Measurements from ENCODE around the gene GLI2.

The GLI2 gene
- long read RNA-seq, donor 1, result 0 reads
- long read RNA-seq, donor 2, result 0 reads
- long read RNA-seq, donor 3, result 0 reads
- long read RNA-seq, donor 4, partial matches to known transcripts, result 0 of 1 reads
- long read RNA-seq, donor 4, other reads (novel, unspliced or antisense), result 0 of 1 reads
- long read RNA-seq, donor 5, result 0 reads
- long read RNA-seq, donor 6, result 0 reads
- long read RNA-seq, donor 7, partial matches to known transcripts, result 0 of 5 reads
- long read RNA-seq, donor 7, other reads (novel, unspliced or antisense), result 5 of 5 reads
- long read RNA-seq, donor 8, result 0 reads

DNA sequence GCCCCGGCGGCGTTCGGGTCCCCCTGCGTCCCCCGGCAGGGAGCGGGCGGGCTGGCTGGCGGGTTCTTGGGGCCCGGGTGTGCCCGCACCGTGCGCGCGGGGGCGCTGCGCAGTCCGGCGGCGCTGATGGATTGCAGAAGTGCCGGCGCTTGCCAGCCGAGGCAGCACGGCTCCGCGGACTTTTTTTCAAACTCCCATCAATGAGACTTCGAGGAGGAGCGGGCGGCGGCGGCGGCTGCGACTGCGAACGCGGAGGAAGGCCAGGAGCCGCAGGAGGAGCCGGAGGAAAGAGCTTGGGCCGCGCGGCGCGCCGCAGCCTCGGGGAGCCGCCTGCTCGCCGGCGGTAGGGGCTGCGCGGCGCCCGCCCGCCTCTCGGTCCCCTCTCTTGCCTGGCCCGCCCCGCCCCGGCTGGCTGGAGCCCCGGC, at the start of gene GLI2:
Gene GLI2 (plus strand): TSS at position 123 of the 425 bp plus-strand sequence. CDS start 61,453 bp downstream, outside the sequence.
- no peak for DNase-seq

- no peak for DNase-seq
Observed at GRCh38 chr2:120685974-120686297, 49.7 kb upstream of the GLI2 start.

DNA sequence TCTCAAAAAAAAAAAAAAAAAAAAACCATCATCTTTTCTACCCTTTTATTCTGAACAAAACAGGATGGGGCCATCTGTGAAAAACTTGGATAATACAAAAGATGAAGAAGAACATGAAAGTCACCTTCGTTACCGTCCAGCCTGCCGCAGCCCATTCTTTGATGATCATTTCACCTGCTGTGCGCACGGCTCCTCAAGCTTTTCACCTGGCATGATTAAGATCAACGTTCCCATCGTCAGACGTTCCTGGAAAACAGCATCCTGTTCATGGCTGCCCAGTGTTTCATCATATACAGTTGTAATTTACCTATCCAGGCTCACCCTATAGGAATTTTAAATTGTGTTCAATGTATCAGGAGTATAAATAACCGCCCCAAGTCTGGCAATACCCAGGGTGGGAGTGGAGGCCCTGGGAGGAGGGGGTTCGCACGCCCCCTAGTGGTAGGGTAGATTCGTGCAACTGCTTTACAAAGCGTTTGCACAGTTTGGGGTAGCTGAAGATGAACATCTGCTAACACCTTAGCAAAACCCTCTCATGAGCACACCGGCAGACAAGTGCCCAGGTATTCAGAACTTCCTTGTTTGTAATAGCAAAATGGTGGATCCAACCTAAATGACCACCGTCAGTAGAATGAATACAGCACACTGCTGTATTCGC, 49.0 kb upstream of the GLI2 start:
- no peak for DNase-seq

DNA sequence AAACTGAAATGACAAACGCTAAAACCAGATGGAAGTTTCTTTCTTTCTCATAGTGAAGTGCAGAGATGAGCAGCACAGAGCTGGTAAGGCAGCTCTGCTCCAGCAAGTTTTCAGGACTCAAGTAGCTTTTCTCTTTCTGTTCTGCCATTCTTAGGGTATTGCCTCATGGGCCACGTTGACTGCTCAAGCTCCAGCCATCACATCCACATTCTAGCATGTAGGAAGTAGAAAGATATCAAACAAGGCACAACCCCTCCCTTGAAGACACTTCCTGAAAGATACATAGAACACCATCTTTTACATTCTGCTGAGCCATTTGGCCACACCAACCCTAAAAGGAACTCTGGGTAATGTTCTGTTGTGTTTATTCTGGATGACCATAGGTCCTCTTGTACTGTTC, 48.5 kb upstream of the GLI2 start:
- no peak for DNase-seq

DNA sequence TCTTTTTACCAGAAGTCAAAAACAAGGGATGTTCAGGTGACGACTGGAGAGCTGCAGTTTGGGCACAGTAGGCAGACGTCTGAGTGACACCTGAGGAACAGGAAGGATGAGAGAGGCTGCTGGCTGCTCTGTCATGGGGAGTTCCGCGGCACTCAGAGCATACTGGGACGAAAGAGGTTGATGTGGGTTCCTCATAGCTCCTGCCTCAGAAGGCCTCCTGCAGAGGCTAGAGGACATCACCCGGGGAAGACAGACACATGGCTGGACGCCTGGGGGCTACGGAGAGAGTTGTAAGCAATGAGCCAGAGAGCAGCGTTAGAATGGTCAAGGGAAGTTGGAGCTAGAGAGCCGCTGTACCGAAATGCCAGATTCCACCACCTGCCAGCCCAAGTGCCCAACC, 45.1 kb upstream of the GLI2 start:
- no peak for DNase-seq

DNA sequence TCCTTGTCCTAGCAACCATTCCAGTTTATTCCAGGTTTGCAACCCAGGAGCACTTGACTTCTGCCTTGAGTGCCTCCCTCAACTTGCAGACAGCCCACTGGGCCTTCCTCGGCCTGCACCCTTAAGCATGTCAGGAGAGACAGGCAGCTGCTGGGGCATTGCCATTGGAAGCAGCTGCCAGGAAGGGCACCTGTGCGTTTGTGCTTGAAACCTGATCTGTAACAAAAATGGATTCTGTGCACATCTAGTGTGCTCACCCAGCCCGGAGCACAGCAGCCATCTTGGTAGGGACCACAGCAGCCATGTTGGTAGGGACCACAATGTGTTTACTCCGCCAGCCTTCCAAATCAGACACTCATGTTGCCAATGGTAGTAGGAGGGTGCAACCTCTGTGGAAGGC, 44.3 kb upstream of the GLI2 start:
- DNase-seq, result no peak

GRCh38 chr2:120692691-120693090, 43.0 kb upstream of the GLI2 start:
- DNase-seq, result no peak

- no peak for DNase-seq
Observed at GRCh38 chr2:120693121-120693520, 42.5 kb upstream of the GLI2 start.

DNA sequence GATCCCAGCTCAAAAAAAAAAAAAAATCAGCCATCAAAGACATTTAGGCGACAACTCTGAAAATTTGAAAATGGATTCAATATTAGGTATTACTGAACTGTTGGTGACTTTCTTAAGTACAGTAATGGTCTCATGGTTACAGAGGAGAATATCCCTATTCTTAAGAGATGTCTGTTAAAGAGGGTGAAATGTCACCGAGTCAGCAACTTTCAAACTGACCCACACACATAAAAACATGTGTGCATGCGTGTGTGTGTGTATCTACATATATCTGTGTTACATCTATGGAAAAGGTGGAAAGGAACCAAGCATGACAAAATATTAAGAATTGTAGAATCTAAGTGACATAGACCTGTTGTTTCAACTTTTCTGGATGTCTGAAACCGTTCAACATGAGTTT, 41.6 kb upstream of the GLI2 start:
- DNase-seq, result no peak

DNA sequence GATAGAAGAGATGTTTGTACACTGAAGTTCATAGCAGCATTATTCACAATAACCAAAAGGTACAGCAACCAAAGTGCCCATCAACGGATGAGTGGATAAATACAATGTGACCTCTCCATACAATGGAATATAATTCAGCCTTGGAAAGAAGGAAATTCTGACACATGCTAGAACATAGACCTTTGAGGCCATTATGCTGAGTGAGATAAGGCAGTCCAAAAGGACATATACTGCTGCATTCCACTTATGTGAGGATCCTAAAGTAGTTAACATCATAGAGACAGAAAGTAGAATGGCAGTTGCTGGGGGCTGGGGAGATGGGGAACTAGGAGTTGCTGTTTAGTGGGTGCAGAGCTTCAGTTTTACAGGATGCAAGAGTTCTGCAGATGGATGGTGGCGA, 38.2 kb upstream of the GLI2 start:
- DNase-seq, result no peak

GRCh38 chr2:120699292-120699691, 36.4 kb upstream of the GLI2 start:
- DNase-seq, result no peak

- DNase-seq, result no peak
Observed at GRCh38 chr2:120700659-120701058, 35.0 kb upstream of the GLI2 start.

DNA sequence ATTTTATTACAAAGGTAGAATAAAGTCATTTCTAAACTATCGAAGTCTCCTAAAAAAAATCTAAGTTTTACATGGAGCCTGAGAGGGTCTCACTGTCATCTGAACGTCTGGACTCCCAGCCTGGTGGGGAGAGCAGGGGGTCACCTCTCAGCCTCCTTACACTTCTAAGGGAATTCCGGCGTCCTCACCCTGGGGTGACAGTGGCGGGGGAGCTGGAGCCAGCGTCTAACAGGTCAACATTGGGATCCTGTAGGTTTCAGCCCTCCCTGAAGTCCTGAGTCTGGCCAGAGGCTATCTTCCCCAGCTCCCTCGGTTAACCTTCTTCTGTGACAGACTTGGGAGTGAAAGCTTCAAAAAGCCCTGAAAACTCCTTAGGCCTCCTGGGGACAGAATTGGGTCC, 34.6 kb upstream of the GLI2 start:
- no peak for DNase-seq

DNA sequence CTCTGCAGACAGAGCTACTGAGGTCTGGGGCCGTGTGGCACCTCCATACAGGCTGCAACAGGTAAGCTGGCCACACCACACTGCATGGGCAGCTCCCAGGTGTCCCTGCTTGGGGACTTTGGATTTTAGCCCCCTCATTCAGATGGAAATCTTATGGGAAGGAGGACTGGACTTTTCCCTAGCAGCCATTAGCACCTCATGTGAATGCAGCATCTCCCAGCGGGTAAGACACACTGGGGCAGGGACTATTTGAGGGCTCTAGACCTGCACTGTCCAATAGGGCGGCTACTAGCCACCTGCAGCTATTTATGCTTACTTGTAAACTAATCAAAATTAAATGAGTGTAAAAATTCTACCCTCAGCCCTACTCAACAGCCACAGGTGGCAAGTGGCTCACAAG, 34.2 kb upstream of the GLI2 start:
- no peak for DNase-seq

DNA sequence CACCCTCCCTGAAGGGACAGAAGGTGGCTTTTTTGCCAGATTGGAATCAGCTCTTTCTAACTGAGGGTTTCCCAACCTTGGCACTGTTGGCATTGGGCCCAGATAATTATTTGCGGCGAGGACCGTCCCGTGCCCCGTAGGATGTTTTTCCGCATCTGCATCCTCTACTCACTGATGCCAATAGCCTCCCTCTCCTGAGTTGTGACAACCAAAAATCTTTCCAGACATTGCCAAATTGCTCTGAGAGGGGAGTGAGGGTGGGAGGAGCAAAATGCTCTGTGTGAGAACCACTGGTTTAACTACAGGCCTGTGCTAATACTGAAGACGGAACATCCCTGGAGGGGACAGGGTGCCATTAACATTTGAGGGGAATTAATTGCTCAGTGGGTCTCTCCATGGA, 33.6 kb upstream of the GLI2 start:
- no peak for DNase-seq

GRCh38 chr2:120702801-120703200, 32.9 kb upstream of the GLI2 start:
- DNase-seq, result no peak

DNA sequence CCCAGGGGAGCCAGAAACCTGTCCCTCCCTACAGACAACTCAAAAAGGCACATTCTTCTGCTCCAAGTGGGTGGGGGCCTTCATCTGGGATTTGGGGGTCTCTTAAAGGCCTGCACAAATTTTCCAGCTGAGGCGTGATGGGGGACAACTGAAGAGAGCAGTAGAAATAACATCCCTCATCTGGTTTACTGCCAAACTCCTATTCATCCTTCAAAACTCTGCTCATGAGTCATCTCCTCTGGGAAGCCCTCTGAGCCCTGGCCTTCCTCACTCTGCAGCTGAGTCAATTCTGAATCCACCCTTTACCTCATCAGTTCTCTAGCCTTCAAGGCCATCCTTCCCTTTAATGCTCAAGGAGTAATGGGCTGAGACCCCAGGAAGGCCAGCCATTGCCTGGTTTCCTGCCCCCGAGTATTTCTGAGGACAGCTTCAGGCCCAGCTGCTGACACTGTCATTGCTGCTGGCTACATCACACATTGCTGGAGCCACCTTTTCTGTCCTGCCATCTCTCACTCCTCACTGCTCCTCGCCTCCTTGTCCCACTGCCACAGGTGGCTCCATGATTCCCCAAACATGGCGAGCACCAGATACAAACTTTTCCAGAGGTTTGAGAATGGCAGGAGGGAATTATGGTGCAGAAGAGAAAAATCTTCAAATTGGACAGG, 32.2 kb upstream of the GLI2 start:
- no peak for DNase-seq

GRCh38 chr2:120704696-120705095, 31.0 kb upstream of the GLI2 start:
- DNase-seq, result no peak

DNA sequence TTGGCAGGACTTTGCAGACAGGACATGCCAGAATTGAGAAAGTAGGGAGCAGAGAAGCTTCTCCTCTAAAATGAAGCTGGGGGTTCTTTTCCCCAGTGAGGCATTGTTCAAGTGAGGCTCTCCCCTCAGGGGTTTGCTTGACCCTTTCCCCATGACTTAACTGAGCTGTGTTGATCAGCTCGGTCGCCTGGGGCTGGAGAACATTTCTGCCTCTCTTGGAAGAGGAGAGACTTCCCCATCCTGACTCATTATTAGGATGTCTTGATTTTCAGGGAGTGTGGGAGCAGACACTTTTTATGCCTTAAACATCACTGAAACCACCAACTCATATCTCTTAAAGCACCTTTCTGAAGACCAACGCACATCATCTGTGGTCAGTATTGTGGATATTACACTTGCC, 27.9 kb upstream of the GLI2 start:
- DNase-seq, result no peak

- DNase-seq, result no peak
Observed at GRCh38 chr2:120708944-120709607, 26.6 kb upstream of the GLI2 start.

GRCh38 chr2:120709608-120710041, 26.0 kb upstream of the GLI2 start:
- no peak for DNase-seq

GRCh38 chr2:120710256-120710655, 25.4 kb upstream of the GLI2 start:
- no peak for DNase-seq

- DNase-seq, result no peak
Observed at GRCh38 chr2:120711694-120712093, 24.0 kb upstream of the GLI2 start.
